SK-N-DZ (cell line): ENCODE results near the gene ZFYVE21. TPM values are rescaled to one million over a fixed set of nuclear protein-coding genes. Genes with fewer than 3 reads are reported as not detected.
"Not testable (repeated sequence)": the region's sequence is repeated elsewhere in the genome, so short reads cannot be mapped to it uniquely, and the experiment has no call there.

Experiments used
- DNase-seq: peaks from one replicate; pipeline ENCODE4 v3.0.0-alpha.2; 2015; ENCODE audit warnings: low spot score
- polyA plus RNA-seq, 2 experiments: library from polyadenylated mRNA; depleted of rRNA; stranded (reverse); fragments of >200 nt; gene quantifications; 2 replicates each; pipeline ENCODE4 v1.2.3, GENCODE V29; 2014

The ZFYVE21 gene
- 20.8 and 20.9 TPM in 2 replicates for polyA plus RNA-seq (2014; cell fraction: cytosol; rRNA removed)
- polyA plus RNA-seq (2014; cell fraction: nucleus; rRNA removed), result 52.4 and 53.0 TPM in 2 replicates

DNA sequence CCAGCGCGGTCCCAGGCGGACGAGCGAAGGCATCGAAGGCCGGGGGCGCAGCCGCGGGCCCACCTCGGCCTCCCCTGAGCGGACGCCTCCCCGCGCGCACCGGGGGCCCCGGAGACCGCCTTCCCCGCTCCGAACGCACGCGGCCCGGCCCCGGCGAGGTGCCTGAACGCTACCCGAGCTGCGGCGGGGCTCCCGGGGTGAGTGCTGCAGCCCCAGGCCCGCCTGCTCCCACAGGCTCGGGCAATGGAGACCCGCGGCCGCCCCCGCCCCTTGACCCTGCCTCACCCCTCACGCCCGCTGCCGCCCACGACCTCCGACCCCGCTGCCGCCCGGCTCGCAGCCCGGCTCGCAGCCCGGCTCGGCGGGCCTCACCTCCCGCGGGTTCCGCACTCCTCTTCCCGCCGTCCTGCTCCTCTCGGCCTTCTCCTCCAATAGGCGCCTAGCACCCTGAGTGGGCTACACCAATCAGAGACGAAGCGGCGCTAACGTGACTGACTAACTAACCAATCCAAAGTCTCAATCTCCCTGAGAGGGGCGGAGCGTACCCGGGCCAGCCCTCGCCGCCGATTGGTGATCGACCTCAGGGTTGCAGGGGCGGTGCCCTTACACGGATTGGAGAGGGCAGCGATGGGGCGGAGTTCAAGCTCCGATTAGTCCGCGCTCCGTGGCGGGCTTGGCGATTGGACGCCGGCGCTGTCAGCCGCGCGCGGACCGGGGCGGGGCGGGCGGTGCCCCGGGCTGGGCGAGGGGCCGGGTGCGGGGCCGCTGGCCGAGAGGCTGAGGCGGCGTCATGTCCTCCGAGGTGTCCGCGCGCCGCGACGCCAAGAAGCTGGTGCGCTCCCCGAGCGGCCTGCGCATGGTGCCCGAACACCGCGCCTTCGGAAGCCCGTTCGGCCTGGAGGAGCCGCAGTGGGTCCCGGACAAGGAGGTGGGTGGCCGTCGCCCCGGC lies at the start of gene ZFYVE21, which contains the start of gene XRCC3:
Gene ZFYVE21 (plus strand): TSS at position 759 of the 949 bp plus-strand sequence. CDS start 32 bp downstream, at position 791.
Gene XRCC3 (minus strand): TSS at position 400 of the 949 bp plus-strand sequence. CDS start 4,364 bp downstream, outside the sequence.
- peak; percentile 97 for DNase-seq

DNA sequence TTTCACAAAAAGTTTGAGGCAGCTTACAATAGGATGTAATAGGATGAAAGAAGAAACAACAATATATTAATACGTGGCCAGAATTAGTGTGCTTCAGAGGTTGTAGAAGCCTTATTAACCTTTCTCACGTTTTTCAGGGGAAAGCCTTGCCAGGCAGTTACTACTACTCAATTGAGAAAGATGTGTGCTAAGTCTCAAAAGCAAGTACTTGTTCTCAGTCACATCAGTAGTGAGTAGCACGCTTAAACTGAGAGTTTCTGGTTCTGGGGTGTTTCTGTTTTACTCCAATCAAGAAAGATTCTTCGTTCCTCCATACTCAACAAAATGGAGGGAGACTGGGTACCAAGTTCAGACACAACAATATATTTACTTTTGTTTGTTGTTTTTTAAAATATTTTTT lies 47.9 kb upstream of the ZFYVE21 start:
- DNase-seq, result no peak

DNA sequence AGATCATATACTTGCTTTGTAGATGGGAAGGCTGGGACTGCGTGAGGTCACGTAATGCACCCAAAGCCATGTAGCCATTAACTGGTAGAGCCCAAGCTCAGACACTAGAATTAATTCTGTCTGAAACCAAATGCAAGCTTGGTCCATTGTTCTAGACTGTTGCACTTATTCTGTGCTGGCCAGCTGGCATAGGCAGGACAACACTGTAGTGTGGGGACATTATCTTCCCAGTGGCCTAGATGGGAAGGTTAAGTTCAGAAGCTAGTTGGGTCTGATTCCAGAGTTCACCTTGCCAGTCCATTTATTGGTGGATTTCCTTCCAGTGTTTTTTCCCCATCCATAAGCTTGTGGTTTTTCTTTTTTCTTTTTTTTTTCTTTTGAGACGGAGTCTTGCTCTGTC lies 47.5 kb upstream of the ZFYVE21 start:
- no peak for DNase-seq

DNA sequence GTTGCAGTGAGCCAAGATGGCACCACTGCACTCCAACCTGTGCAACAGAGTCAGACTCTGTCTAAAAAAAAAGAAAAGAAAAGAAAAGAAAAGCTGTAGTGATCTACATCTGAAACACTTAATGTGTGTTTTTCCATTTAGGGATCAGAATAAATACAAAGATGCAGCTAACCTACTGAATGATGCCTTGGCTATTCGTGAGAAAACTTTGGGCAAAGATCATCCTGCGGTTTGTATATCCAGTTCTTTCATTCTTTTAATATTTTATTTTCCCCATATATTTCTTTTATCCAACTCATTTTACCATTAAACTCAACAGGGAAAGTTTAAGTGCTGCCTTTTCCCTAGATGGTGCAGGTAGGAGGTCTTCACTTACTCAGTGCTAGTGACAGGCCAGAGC lies 46.2 kb upstream of the ZFYVE21 start:
- DNase-seq, result no peak

DNA sequence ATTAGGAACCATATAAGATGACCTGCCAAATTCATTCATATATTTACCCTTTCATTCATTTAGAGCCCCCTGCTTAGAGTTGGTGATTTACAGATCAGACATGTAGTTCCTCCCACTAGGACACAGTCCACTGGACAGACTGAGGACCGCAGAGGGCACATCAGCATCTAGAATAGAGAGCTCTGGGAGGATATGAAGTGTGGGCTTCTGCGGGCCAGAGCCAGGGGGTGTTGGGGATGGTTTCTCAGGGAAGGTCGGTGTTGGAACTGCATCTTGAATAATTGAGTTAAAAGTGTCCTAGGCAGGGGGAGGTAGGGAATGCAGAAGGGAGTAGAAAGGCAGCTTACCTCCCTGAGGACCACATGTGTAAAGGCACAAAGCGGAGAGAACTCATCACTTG lies 43.7 kb upstream of the ZFYVE21 start:
- DNase-seq, result no peak

DNA sequence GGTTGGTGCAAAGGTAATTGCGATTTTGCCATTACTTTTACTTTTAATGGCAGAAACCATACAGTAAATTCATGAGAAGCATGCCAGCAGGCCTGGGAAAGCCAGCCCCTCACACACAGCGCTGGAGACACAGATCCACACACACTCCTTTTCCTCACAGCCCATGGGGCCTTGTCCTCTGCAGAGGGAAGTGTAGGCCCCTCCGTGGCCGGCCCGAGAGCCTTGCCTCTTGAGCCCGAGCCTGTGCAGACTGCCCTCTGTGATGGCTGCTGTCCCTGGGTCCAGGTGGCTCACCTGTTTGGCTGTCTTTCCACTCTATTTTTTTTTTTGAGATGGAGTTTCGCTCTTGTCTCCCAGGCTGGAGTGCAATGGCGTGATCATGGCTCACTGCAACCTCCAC lies 39.7 kb upstream of the ZFYVE21 start:
- DNase-seq, result no peak

DNA sequence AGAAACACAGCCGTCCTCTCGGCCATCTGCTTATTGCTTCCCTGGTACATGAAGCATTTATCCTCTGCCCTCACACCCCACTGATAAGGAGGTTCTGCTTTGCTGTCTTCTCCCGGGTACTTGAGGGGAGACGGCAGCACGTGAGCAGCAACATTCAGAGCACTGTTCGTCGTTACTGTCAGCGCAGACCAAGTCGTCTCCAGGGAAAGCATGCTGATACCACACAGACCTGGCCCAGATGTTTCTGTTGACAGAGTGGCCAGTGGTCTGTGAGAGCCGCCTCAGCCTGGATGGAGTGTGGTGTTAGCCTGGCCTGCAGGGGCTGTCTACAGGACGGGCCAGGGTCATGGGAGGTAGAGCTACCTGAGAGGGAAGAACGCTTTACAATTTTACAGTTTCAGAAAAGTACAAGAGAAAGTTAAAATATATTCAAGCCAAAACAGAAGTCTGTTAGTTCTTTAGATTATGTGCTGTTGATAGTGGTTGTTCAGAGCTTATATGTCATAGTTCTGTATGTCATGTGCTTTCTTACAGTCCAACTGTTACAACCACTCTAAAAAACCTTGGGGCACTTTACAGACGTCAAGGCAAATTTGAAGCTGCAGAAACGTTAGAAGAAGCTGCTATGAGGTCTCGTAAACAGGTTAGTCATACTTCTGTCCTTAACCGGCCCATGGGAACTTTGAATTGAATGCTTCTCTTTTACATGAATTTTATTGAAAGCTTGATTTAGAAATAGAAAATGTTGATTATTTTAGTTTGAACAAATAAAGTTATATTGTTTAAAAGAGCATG lies 38.5 kb upstream of the ZFYVE21 start:
- no peak for DNase-seq

DNA sequence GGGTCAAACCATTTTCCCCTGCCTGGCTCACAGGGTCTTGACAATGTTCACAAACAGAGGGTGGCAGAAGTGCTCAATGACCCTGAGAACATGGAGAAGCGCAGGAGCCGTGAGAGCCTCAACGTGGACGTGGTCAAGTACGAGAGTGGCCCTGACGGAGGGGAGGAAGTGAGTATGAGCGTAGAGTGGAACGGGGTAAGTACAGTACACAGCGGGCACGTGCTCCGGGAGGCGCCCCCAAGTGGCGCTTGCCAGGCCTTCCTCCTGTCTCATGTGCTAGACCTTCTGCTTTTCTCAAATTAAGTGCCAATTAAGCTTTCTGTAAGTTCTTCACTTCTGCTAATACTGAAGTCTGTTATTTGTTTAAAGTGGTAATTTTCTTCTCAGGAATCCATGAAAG lies 36.3 kb upstream of the ZFYVE21 start:
- no peak for DNase-seq

DNA sequence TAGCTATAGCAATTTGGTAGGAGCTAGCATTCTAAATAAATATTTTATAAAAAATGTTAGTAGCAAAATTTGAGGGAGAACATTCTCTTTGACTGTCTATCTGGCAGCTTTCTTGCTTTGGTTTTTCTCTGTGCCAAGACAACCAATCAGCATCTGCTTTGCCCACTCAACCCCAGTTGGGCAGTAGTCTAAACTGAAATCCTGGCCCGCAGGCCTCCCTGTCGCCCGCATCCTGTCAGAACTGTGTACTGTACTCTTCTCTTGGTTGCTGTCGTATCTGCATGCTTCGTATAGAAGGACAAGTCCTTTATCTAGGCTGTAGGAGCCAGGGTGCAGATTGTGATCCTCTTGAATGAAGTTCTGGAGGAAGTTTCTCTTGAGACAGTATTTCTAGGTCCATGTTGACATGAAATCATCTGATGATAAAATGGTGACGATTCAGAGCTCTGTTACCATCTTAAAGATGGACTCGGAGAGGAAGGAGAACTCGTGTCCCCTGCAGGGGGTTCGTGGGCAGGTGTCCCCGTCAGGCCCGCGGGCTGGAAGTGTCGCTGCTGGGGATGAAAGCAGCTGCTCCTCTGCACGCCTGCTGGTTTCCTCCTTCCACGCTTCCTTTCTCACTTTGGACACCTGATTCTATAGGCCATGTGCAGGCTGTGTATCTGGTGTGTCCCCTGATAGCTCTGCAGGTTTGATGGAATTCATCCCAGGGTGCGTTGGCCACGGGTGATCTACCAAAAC lies 34.9 kb upstream of the ZFYVE21 start:
- no peak for DNase-seq

DNA sequence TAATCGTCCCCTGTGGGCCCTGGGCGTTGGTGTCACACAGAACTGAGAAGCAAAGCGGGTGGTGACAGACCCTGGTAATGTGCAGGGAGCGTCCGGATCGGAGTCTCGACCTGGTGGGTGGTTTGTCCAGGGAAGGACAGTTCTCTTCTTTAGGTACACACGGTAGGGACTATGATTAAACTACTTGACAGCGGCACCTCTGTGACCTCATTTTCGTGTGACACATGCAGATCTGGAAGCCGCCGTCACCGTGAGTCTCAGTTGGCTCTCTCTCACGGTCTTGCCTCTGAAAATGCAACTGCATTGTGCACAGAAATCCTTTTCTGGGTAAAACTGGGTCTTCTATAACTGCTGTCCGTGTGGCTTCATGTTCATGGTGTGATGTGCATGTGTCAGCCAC lies 32.5 kb upstream of the ZFYVE21 start:
- DNase-seq, result no peak

DNA sequence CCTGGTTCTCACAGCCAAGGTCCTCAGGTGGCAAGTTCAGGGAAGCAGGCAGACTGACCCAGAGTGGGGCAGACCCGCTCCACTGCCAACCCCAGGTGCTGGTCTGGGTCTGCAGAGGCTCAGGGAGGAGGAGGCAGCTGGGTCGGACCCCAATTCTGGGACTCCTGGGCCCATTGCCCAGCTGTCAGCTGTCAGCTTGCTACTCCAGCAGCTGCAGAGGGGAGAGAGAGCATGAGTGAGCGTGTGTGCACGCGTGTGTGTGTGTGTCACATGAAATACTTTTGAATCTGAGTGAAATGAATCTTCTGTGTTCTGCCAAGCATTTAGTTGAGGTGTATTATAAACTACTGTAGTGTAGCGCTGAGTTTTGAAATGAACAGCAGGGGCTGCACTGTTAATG lies 31.1 kb upstream of the ZFYVE21 start:
- no peak for DNase-seq

DNA sequence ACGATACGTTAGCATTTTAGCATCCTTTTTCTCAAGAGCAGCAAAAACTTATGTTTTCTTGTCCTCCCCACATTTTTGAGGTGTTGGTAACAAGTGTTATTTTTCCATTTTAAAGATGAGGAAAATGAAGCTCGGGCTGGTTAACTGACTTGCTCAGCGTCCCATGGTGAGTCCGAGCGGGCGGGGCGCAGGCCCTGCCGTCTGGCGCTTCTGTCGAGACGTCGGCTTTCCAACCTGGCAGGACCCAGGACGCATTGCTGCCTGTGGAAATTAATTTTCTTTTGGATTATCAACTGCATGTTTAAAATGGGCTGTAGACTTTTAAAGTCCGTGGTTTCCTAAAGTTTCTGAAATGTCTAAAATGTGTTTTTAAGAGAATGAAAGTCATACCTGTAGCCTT lies 30.7 kb upstream of the ZFYVE21 start:
- DNase-seq, result no peak

DNA sequence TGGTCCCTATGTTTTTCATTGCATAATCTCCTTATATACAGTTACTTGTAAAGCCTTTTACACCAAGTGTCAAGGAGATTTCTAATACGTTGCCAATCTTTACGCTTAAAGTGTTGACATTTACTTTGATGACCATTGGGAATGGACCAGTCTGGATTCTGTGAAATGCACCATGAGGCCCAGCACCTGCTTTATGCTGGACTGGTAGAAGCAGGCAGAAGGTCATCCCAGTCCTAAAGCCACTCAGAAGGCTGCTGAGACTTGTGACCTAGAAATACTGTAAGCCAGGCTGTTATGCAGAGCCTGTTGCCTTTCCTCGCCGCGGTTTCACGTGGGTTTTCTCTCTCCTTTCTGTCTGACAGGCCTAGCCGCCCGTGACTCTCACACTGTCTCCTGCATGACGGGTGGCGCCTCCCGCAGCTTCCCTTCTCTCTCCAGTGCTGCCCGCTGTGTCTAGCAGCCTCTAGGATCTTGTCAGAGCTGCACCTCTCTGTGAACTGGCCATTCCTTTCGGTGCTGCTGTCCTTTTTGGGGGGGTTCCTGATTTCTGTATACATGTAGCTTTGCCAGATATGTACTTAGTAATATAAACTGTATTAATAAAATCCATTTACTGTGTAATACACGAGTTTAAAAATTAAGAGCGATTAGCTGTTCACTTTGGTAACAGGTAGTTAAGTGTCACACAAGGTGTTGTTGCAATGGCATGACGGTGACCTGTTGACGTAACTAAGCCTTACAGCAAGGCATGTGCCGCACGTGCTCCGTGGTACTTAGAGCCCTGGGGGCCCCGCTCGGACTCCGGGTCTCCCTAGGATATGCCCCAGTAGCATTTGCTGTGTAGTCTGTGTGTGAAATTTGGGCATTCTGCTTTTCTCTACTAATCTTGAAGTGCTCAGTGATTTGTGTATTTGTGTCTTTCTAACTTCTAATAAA lies 30.1 kb upstream of the ZFYVE21 start:
- DNase-seq, result no peak

DNA sequence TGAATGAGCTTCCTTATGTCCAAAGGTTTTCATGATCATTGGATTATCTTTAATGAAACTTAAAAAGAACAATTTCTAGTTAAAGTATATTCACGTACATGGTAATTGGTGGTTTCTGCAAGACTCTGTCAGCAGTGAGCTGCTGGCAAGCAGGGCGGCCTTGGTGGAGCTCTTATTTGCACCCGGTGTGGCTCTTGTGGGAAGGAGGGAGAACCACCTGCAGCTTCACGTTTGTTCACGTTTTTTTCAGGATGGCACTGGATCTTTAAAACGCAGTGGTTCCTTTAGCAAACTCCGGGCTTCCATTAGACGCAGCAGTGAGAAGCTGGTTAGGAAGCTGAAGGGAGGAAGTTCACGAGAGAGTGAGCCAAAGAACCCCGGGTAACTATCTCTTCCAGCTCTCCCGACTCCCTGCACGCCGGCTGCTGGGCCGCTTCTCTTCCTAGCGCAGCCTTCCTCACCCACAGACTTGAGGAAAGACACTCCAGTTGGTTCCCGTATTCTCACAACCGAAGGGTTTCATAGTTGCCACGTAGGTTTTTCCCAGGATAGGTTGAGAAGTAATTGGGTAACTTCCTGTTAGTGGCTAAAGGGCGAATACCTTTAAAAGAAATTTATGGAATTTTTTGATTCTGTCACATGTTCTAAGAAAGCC lies 28.7 kb upstream of the ZFYVE21 start:
- no peak for DNase-seq

DNA sequence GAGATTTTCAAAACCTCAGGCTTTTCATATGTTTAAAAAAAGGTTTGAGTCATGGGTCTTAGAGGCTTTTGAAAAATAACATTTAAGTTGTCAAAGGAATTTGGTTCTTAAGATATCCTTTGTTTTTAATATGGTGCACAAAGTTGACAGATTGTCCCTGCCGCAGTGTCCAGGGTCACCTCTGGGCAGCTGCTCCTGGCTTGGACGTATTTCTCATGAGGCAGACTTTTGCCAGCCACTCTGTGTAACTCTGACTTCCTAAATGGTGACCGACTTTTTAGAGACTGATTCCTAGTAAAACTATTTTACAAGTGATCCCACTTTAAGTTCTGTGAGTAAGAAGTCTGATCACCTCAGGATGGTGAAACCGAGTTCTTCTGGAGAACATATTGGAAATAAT lies 27.9 kb upstream of the ZFYVE21 start:
- DNase-seq, result no peak

DNA sequence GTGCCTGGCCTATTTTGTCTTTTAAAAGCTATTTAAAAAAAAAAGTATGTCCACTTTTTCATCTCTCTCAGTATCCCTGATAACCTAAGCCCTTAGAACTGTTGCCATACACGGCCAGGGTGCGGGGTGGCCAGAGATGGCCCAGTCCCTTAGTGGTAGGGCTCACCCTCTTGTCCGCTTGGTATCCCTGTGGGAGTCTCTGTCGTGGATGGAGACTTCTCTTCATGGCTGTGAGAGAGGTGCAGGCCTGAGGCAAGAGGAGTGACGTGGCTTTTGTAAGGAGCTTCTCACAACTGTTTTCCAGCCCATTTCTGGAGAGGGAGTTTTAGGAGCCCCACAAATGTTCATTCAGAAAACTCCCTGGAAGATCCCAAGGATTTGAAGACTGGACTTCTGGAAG lies 27.2 kb upstream of the ZFYVE21 start:
- DNase-seq, result no peak

DNA sequence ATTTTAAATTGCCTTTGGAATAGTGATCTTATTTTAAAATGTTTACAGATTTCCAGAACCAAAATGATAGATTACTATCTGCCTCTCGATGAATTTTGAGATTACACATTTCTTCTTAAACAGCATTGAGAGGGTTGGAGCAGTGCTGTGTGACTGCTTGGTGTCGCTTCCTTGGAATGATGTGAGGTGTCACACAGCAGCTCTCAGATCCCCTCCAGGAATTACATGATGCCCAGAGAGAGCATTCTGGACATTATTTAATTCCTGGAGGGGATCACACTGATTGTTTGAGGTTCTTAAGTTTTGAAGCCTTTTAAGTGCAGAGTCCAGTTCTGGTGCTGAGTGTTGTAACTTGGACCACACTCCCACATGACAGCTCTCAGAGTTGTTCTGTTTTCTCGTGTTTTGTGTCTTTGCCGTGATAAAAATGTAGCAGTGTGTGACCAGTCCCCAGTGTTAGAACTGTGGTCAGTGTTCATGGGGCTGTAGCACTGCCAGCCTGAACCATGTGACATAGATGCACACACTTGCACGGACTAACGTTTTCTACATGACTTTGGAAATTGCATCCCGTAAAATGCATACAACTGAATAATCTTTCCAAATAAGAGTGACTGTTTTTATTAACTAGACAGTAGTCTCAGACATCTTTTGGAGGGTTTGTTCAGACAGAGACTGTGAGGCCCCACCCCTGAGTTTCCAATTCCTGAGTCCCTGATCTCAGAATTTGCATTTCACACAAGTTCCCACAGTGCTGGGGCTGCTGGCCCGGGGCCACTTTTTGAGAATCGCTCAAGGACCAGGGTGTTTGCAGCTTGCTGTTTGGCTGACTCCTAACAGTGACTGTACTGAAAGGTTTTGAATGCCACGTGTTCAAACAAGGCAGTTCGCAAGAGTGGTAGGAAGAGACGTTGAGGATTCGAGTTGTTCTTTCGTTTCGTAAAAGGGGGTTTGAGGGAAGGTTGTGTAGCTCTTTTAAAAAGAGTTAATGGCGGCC lies 26.4 kb upstream of the ZFYVE21 start:
- no peak for DNase-seq

DNA sequence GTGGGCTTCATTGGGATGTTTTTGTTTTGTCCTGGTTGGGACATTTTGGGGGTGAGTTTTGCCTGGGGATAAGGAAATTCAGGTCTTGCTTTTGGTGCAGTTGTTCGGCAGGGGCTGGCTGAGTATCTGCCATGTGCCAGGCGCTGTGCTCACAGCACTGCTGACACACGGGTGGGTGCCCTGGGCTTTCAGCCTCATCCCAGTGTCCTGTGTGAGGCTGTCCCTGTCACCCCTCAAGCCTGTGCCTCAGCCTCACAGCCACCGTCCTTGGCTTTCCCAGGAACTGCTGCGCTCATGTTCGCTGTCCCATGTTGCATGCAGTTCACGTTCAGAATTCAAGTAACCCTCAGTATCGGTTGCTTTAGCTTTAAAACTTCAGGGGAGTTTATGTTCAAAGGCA lies 25.3 kb upstream of the ZFYVE21 start:
- DNase-seq, result no peak

DNA sequence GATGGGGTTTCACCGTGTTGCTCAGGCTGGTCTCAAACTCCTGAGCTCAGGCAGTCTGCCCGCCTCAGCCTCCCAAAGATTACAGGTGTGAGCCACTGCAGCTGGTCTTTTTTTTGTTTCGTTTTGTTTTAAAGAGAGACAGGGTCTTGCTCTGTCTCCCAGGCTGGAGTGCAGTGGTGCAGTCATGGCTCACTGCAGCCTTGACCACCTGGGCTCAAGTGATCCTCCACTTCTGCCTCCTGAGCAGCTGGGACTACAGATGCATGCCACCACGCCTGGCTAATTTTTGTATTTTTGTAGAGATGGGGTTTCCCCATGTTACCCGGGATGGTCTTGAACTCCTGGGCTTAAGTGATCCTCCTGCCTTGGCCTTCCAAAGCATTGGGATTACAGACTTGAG lies 24.0 kb upstream of the ZFYVE21 start:
- not testable (repeated sequence) for DNase-seq
